OCI-LY1 (cell line): ENCODE measurements around the gene USP19.

Source experiments
- CTCF ChIP-seq: fragments of 200-600 bp; sonication (generic), shearing (Covaris generic); IDR thresholded peaks from 2 replicates; pipeline ENCODE4 v1.5.1; 2017; ENCODE audit warnings: mild to moderate bottlenecking, antibody characterized with exemption, low read length, moderate library complexity, mixed read lengths
- EZH2 ChIP-seq: fragments of 200-600 bp; sonication (generic), shearing (Covaris generic); IDR thresholded peaks from 2 replicates; pipeline ENCODE4 v1.8.0; 2017; ENCODE audit warnings: borderline replicate concordance, mixed run types, mild to moderate bottlenecking, antibody characterized with exemption, low read length, moderate library complexity, mixed read lengths

GRCh38 chr3:49124991-49125670 lies 4.5 kb upstream of the USP19 start:
- TF ChIP-seq CTCF (peak; percentile 68), EZH2 (no peak)
